ENCODE data around the gene PRRT4.

PRRT4 gene

DNA sequence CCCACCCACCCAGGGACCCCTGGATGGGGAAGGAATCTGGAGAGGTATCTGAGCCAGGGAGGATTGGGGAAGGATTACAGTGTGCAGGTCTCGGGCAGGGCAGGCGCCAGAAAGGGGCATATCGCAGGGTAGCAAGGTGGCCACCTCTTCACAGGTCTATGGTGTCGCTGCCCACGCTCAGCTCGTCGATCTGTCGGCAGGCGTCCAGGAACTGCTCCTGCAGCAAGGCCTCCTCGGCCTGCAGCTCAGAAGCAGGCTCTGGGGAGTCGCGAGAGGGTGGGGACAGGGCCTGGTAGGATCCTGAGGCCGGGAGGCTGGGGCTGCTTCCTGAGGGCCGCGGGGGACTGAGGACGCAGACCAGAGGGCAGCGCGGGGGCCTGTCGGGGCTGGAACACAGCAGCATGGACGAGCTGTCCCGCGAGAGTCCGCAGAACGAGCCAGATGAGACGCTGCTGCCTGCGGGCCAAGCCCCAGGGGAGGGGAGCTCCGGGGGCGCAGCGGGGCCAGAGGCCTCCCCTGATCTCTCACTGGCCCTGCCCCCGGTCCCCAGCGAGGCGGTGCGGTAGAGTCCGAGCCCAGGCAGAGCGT lies 10.7 kb downstream of the PRRT4 start:
- TF ChIP-seq GABPA (IDR thresholded peaks at IDR 0.05; ENCODE audit: low read depth) (no peak), SPI1 (IDR thresholded peaks at IDR 0.05; ENCODE audit: borderline replicate concordance, low read depth) (no peak), POLR2AphosphoS5 (IDR thresholded peaks at IDR 0.05; ENCODE audit: low read depth) (no peak), CTCF (IDR thresholded peaks at IDR 0.05; ENCODE audit: insufficient read depth, low read length) (no peak)
- TF ChIP-seq, protein P1, sequence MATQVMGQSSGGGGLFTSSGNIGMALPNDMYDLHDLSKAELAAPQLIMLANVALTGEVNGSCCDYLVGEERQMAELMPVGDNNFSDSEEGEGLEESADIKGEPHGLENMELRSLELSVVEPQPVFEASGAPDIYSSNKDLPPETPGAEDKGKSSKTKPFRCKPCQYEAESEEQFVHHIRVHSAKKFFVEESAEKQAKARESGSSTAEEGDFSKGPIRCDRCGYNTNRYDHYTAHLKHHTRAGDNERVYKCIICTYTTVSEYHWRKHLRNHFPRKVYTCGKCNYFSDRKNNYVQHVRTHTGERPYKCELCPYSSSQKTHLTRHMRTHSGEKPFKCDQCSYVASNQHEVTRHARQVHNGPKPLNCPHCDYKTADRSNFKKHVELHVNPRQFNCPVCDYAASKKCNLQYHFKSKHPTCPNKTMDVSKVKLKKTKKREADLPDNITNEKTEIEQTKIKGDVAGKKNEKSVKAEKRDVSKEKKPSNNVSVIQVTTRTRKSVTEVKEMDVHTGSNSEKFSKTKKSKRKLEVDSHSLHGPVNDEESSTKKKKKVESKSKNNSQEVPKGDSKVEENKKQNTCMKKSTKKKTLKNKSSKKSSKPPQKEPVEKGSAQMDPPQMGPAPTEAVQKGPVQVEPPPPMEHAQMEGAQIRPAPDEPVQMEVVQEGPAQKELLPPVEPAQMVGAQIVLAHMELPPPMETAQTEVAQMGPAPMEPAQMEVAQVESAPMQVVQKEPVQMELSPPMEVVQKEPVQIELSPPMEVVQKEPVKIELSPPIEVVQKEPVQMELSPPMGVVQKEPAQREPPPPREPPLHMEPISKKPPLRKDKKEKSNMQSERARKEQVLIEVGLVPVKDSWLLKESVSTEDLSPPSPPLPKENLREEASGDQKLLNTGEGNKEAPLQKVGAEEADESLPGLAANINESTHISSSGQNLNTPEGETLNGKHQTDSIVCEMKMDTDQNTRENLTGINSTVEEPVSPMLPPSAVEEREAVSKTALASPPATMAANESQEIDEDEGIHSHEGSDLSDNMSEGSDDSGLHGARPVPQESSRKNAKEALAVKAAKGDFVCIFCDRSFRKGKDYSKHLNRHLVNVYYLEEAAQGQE (IDR thresholded peaks at IDR 0.05; ENCODE audit: insufficient replicate concordance, low read depth): no peak
- H3K27ac ChIP-seq (replicated peaks): no peak overlapping the region
- H3K27me3 ChIP-seq (ENCODE audit: insufficient read depth, poor library complexity, severe bottlenecking): no peaks in the 10 kb centered on the region
- no peak overlapping the region for H3K4me3 ChIP-seq (replicated peaks; ENCODE audit: insufficient read depth, low read length)
- no peak for DNase-seq (ENCODE audit: low read depth in 1 of 2, low spot score in 1 of 2)

DNA sequence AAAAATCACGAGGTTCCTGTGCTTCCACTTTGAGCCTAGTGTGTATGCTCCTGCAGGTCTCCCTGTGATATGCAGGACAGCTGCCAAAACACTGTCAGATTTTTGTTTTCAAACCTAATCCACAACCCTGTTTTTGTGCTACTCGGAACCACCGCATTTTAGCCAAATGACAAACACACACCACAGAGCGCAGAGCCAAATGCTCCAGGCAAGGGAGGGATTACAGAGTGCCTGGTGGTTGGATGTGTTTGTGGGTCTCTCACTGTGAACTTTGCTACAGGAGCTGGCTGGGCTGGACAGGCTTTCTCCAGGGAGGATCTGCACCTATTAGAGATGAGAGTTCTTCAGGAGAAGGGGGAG lies 12.0 kb downstream of the PRRT4 start:
- Histone ChIP-seq H3K27me3 (ENCODE audit: insufficient read depth, poor library complexity, severe bottlenecking) (no peaks in the 10 kb centered on the region), H3K4me3 (replicated peaks; ENCODE audit: insufficient read depth, low read length) (no peak overlapping the region), H3K27ac (replicated peaks) (no peak overlapping the region)
- TF ChIP-seq, protein P1 (IDR thresholded peaks at IDR 0.05; ENCODE audit: insufficient replicate concordance, low read depth): no peak
- no peak for TF ChIP-seq SPI1 (IDR thresholded peaks at IDR 0.05; ENCODE audit: borderline replicate concordance, low read depth)
- TF ChIP-seq CTCF (IDR thresholded peaks at IDR 0.05; ENCODE audit: insufficient read depth, low read length): no peak
- DNase-seq (ENCODE audit: low read depth in 1 of 2, low spot score in 1 of 2): no peak

GRCh38 chr7:128347647-128348097 lies 13.8 kb downstream of the PRRT4 start:
- DNase-seq (ENCODE audit: low read depth in 1 of 2, low spot score in 1 of 2): peak in 1 of 2 experiments; percentile 72
- Histone ChIP-seq H3K4me3 (replicated peaks; ENCODE audit: insufficient read depth, low read length) (no peak overlapping the region), H3K27ac (replicated peaks) (no peak overlapping the region), H3K27me3 (ENCODE audit: insufficient read depth, poor library complexity, severe bottlenecking) (no peaks in the 10 kb centered on the region)
- TF ChIP-seq GABPA (IDR thresholded peaks at IDR 0.05; ENCODE audit: low read depth) (no peak), POLR2AphosphoS5 (IDR thresholded peaks at IDR 0.05; ENCODE audit: low read depth) (no peak), CTCF (IDR thresholded peaks at IDR 0.05; ENCODE audit: insufficient read depth, low read length) (peak; percentile 60), SPI1 (IDR thresholded peaks at IDR 0.05; ENCODE audit: borderline replicate concordance, low read depth) (no peak)

GRCh38 chr7:128344431-128344774 lies 17.1 kb downstream of the PRRT4 start:
- Histone ChIP-seq H3K27me3 (ENCODE audit: insufficient read depth, poor library complexity, severe bottlenecking) (no peaks in the 10 kb centered on the region), H3K4me3 (replicated peaks; ENCODE audit: insufficient read depth, low read length) (no peak overlapping the region), H3K27ac (replicated peaks) (no peak overlapping the region)
- no peak for DNase-seq (ENCODE audit: low read depth in 1 of 2, low spot score in 1 of 2)
- TF ChIP-seq POLR2AphosphoS5 (IDR thresholded peaks at IDR 0.05; ENCODE audit: low read depth): no peak
- TF ChIP-seq GABPA (IDR thresholded peaks at IDR 0.05; ENCODE audit: low read depth): no peak
- TF ChIP-seq, protein P1 (IDR thresholded peaks at IDR 0.05; ENCODE audit: insufficient replicate concordance, low read depth): no peak
- no peak for TF ChIP-seq SPI1 (IDR thresholded peaks at IDR 0.05; ENCODE audit: borderline replicate concordance, low read depth)
- TF ChIP-seq CTCF (IDR thresholded peaks at IDR 0.05; ENCODE audit: insufficient read depth, low read length): no peak
